ENCODE measurements around the gene DNAH5. TPM values are rescaled to one million over a fixed set of nuclear protein-coding genes. Genes with fewer than 3 reads are reported as not detected.

Gene DNAH5, protein sequence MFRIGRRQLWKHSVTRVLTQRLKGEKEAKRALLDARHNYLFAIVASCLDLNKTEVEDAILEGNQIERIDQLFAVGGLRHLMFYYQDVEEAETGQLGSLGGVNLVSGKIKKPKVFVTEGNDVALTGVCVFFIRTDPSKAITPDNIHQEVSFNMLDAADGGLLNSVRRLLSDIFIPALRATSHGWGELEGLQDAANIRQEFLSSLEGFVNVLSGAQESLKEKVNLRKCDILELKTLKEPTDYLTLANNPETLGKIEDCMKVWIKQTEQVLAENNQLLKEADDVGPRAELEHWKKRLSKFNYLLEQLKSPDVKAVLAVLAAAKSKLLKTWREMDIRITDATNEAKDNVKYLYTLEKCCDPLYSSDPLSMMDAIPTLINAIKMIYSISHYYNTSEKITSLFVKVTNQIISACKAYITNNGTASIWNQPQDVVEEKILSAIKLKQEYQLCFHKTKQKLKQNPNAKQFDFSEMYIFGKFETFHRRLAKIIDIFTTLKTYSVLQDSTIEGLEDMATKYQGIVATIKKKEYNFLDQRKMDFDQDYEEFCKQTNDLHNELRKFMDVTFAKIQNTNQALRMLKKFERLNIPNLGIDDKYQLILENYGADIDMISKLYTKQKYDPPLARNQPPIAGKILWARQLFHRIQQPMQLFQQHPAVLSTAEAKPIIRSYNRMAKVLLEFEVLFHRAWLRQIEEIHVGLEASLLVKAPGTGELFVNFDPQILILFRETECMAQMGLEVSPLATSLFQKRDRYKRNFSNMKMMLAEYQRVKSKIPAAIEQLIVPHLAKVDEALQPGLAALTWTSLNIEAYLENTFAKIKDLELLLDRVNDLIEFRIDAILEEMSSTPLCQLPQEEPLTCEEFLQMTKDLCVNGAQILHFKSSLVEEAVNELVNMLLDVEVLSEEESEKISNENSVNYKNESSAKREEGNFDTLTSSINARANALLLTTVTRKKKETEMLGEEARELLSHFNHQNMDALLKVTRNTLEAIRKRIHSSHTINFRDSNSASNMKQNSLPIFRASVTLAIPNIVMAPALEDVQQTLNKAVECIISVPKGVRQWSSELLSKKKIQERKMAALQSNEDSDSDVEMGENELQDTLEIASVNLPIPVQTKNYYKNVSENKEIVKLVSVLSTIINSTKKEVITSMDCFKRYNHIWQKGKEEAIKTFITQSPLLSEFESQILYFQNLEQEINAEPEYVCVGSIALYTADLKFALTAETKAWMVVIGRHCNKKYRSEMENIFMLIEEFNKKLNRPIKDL (N-terminal part only)
- total RNA-seq (2021), result 9.5 and 9.7 TPM in 2 replicates
- Bru-seq, nascent RNA, result percentile 53 among the genes with signal in this experiment
- BruChase-seq, experiment 1, labeled RNA remaining after a 2-hour chase, result percentile 62 among the genes with signal in this experiment
- percentile 55 among the genes with signal in this experiment for BruChase-seq, experiment 2, labeled RNA remaining after a 6-hour chase
- long read RNA-seq, partial matches to known transcripts, result 54 of 118 reads
- long read RNA-seq, other reads (novel, unspliced or antisense), result 64 of 118 reads

DNA sequence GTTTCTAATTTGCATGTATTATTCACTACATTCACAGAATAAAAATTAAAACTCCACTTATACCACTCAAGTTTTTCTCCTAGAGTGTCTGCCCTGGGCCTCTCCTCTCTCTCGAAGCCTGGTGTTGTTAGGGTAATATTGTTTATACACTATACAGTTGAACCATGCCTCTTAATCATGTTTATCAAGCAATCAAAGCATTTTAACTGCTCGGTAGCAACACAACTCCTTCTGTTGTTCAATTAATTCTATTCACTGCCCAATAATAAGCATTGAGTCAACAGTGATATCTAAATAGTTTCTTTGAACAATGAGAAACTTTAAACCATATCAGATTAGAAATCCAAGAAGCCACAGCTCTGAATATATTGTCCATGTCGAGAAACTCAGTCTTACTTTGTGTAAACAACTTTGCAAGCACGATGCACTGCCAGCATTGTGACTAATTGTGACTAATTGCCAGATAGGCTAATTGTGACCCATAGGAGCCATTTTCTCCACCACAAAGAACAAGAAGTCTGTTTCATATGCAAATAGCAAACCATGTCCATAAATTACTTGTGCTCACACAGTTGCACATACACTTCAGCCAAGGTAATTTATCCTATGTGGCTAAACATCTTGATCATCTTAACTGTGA, at the start of gene DNAH5:
Gene DNAH5 (minus strand): TSS at position 129 of the 640 bp plus-strand sequence. CDS start 250 bp downstream, outside the sequence.
- Histone ChIP-seq H3K4me3 (no peak within 1 kb of the TSS), H3K4me2 (no peak within 1 kb of the TSS), H3K36me3 (ENCODE audit: low read depth) (no peaks in the 10 kb centered on the region), H3K79me2 (ENCODE audit: low read depth) (no peaks in the 10 kb centered on the region), H3K9me2 (ENCODE audit: insufficient read depth) (no peaks in the 10 kb centered on the region), H4K20me1 (ENCODE audit: insufficient read depth) (no peaks in the 10 kb centered on the region), H3K27ac (no peak within 1 kb of the TSS), H3K4me1 (replicated peaks; ENCODE audit: insufficient read depth) (no peaks in the 10 kb centered on the region), H3F3A (ENCODE audit: insufficient read depth, low read depth) (no peaks in the 10 kb centered on the region), H3K9me3 (ENCODE audit: insufficient read depth, low read depth) (no peaks in the 10 kb centered on the region), H2AFZ (no peak within 1 kb of the TSS), H3K27me3 (ENCODE audit: insufficient read depth, low read depth) (no peaks in the 10 kb centered on the region)
- no TSS peak for BruUV-seq (replicated peaks)
- DNase-seq, result no peak
- intact Hi-C loops (cut with micrococcal nuclease; ENCODE audit: unreplicated experiment), result loop anchor here (2.0 kb wide), 1 partner anchor 14 kb away; no protein-coding TSS in a partner anchor
- ChIA-PET CTCF (no interaction called here), POLR2A (ENCODE audit: unreplicated experiment) (no interaction called here)
- no peak for TF ChIP-seq EZH2 (IDR thresholded peaks at IDR 0.05; ENCODE audit: low read depth)
- TF ChIP-seq, protein P1, sequence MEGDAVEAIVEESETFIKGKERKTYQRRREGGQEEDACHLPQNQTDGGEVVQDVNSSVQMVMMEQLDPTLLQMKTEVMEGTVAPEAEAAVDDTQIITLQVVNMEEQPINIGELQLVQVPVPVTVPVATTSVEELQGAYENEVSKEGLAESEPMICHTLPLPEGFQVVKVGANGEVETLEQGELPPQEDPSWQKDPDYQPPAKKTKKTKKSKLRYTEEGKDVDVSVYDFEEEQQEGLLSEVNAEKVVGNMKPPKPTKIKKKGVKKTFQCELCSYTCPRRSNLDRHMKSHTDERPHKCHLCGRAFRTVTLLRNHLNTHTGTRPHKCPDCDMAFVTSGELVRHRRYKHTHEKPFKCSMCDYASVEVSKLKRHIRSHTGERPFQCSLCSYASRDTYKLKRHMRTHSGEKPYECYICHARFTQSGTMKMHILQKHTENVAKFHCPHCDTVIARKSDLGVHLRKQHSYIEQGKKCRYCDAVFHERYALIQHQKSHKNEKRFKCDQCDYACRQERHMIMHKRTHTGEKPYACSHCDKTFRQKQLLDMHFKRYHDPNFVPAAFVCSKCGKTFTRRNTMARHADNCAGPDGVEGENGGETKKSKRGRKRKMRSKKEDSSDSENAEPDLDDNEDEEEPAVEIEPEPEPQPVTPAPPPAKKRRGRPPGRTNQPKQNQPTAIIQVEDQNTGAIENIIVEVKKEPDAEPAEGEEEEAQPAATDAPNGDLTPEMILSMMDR (conservative IDR thresholded peaks at IDR 0.05), result no peak

DNA sequence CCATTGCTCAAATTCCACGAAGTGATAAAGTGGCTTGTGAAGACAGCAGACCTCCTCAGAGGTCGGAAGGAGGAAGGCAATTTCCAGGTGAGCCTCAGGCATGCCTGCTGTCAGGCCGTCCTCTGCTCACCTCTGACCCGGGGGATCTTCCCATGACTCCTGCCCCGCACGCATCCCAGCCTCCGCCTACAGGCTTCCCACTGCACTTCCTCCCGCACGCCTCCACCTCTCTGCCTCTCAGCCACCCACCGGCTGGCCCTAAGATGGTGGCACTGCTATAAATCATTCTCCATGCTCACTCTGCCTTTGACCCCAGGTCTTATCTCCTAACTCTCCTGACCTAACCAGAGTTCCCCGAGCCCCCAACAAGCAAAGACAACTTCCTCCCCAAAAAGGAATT, 49.4 kb upstream of the DNAH5 start:
- Histone ChIP-seq H3K4me3 (no peak overlapping the region), H3K9me3 (ENCODE audit: insufficient read depth, low read depth) (peaks cover 15% of the 10 kb centered on the region), H3K4me2 (no peak overlapping the region), H2AFZ (no peak overlapping the region), H3K27ac (no peak overlapping the region), H4K20me1 (ENCODE audit: insufficient read depth) (no peaks in the 10 kb centered on the region), H3F3A (ENCODE audit: insufficient read depth, low read depth) (no peaks in the 10 kb centered on the region), H3K36me3 (ENCODE audit: low read depth) (no peaks in the 10 kb centered on the region), H3K27me3 (ENCODE audit: insufficient read depth, low read depth) (no peaks in the 10 kb centered on the region), H3K4me1 (replicated peaks; ENCODE audit: insufficient read depth) (peaks cover 3% of the 10 kb centered on the region; the same call in 1 of the 2 replicates), H3K79me2 (ENCODE audit: low read depth) (peaks cover 2% of the 10 kb centered on the region; the same call in 1 of the 2 replicates), H3K9me2 (ENCODE audit: insufficient read depth) (no peaks in the 10 kb centered on the region)
- POLR2A ChIA-PET (ENCODE audit: unreplicated experiment), result no interaction called here
- DNase-seq, result no peak
- CTCF ChIA-PET, result no interaction called here
- intact Hi-C loops (cut with micrococcal nuclease; ENCODE audit: unreplicated experiment), result no loop called here
- TF ChIP-seq, protein P1 (conservative IDR thresholded peaks at IDR 0.05), result no peak
- TF ChIP-seq EZH2 (IDR thresholded peaks at IDR 0.05; ENCODE audit: low read depth), result no peak
- no TSS peak for BruUV-seq (replicated peaks)

Data from PC-9 (cell line).